ENCODE measurements around the gene CCDC124.

GRCh38 chr19:17988161-17988560 is 55.3 kb downstream of the CCDC124 start:
- TF ChIP-seq POLR2A (IDR thresholded peaks at IDR 0.05), result no peak
- no peak for TF ChIP-seq CTCF (IDR thresholded peaks at IDR 0.05)

Measured in thyroid gland (tissue), 4 donors.